DOHH2 (cell line): ENCODE results near the gene ZFPM1.

Source experiments
- H3F3A ChIP-seq: fragments of 200-600 bp; sonication (generic), shearing (Covaris generic); 2 replicates; pipeline ENCODE4 v1.6.0; 2016; ENCODE audit warnings: antibody characterized with exemption, mild to moderate bottlenecking; ENCODE audit not compliant: control insufficient read depth, insufficient read depth
- H3K27ac ChIP-seq: fragments of 200-600 bp; sonication (generic); 2 replicates; pipeline ENCODE4 v1.5.1; 2014; ENCODE audit warnings: low read depth, mild to moderate bottlenecking, low read length, moderate library complexity
- H3K27me3 ChIP-seq: fragments of 200-600 bp; sonication (generic); 2 replicates; pipeline ENCODE4 v1.6.1; 2014; ENCODE audit warnings: mild to moderate bottlenecking, low read length, mixed read lengths; ENCODE audit not compliant: control insufficient read depth
- H3K36me3 ChIP-seq: fragments of 200-600 bp; sonication (generic); 2 replicates; pipeline ENCODE4 v1.6.1; 2014; ENCODE audit warnings: mild to moderate bottlenecking, low read length, moderate library complexity, mixed read lengths; ENCODE audit not compliant: control insufficient read depth
- H3K4me1 ChIP-seq: fragments of 200-600 bp; sonication (generic); 2 replicates; pipeline ENCODE4 v1.6.1; 2014; ENCODE audit warnings: mild to moderate bottlenecking, low read length, mixed read lengths; ENCODE audit not compliant: control insufficient read depth
- H3K4me2 ChIP-seq: fragments of 200-600 bp; sonication (generic); 2 replicates; pipeline ENCODE4 v1.6.0; 2014; ENCODE audit warnings: mild to moderate bottlenecking, low read length, moderate library complexity
- H3K4me3 ChIP-seq: fragments of 200-600 bp; sonication (generic); 2 replicates; pipeline ENCODE4 v1.5.1; 2014; ENCODE audit warnings: mild to moderate bottlenecking, low read length, mixed read lengths
- H3K79me2 ChIP-seq: fragments of 200-600 bp; sonication (generic); 2 replicates; pipeline ENCODE4 v1.6.1; 2014; ENCODE audit warnings: mild to moderate bottlenecking, low read length, mixed read lengths; ENCODE audit not compliant: control insufficient read depth
- H3K9me2 ChIP-seq: fragments of 200-600 bp; sonication (generic); replicated peaks from 2 replicates; pipeline ENCODE4 v1.6.1; 2014; ENCODE audit warnings: mild to moderate bottlenecking, low read length, mixed read lengths; ENCODE audit not compliant: control insufficient read depth
- H3K9me3 ChIP-seq: fragments of 200-600 bp; sonication (generic); 2 replicates; pipeline ENCODE4 v1.6.1; 2014; ENCODE audit warnings: antibody characterized with exemption, low read length, mixed read lengths; ENCODE audit not compliant: control insufficient read depth, insufficient read depth
- H4K20me1 ChIP-seq: fragments of 200-600 bp; sonication (generic); 2 replicates; pipeline ENCODE4 v1.6.0; 2014; ENCODE audit warnings: low read depth, mild to moderate bottlenecking, antibody characterized with exemption, low read length, moderate library complexity; ENCODE audit not compliant: control insufficient read depth, insufficient read depth
- EZH2phosphoT487 ChIP-seq: fragments of 200-600 bp; sonication (generic); IDR thresholded peaks from 2 replicates; pipeline ENCODE4 v1.6.1; 2017; ENCODE audit warnings: borderline replicate concordance, mild to moderate bottlenecking, antibody characterized with exemption, low read length, moderate library complexity, mixed read lengths
- TF ChIP-seq, protein P1 (sequence below): fragments of 200-600 bp; sonication (generic); IDR thresholded peaks from one replicate; pipeline ENCODE4 v1.5.1; 2014; ENCODE audit warnings: antibody characterized with exemption, mild to moderate bottlenecking, low read depth, low read length; ENCODE audit not compliant: poor library complexity, severe bottlenecking

Gene ZFPM1

DNA sequence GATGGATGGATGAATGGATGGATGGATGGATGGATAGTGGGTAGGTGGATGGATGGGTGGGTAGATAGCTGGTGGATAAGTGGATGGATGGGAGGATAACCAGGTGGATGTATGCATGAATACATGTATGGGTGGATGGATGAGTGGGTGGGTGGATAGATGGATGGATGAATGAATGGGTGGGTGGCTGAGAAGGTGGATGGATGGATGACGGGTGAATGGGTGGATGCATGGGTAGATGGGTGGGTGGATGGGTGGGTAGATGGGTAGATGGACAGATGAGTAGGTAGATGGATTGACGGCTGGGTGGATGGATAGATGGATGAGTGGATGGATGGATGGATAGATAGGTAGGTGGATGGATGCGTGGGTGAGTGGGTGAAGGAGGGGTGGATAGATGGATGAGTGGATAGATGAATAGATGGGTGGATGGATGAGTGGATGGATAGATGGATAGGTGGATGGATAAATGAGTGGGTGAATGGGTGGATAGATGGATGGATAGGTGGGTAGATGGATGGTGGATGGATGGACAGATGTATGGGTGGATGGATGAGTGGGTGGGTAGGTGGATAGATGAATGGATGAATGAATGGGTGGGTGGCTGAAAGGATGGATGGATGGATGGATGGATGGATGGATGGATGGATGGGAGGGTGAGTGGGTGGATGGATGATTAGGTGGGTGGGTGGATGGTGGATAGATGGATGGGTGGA is 67.0 kb downstream of the ZFPM1 start:
- Histone ChIP-seq H3K4me2 (no peak overlapping the region), H3K4me1 (no peaks in the 10 kb centered on the region), H3K4me3 (no peak overlapping the region), H3K9me2 (no peaks in the 10 kb centered on the region), H3K9me3 (no peaks in the 10 kb centered on the region), H3K27me3 (no peaks in the 10 kb centered on the region), H3K36me3 (no peaks in the 10 kb centered on the region), H3F3A (no peaks in the 10 kb centered on the region), H3K27ac (no peak overlapping the region), H4K20me1 (no peaks in the 10 kb centered on the region), H3K79me2 (no peaks in the 10 kb centered on the region)
- TF ChIP-seq EZH2phosphoT487: no peak
- TF ChIP-seq, protein P1, sequence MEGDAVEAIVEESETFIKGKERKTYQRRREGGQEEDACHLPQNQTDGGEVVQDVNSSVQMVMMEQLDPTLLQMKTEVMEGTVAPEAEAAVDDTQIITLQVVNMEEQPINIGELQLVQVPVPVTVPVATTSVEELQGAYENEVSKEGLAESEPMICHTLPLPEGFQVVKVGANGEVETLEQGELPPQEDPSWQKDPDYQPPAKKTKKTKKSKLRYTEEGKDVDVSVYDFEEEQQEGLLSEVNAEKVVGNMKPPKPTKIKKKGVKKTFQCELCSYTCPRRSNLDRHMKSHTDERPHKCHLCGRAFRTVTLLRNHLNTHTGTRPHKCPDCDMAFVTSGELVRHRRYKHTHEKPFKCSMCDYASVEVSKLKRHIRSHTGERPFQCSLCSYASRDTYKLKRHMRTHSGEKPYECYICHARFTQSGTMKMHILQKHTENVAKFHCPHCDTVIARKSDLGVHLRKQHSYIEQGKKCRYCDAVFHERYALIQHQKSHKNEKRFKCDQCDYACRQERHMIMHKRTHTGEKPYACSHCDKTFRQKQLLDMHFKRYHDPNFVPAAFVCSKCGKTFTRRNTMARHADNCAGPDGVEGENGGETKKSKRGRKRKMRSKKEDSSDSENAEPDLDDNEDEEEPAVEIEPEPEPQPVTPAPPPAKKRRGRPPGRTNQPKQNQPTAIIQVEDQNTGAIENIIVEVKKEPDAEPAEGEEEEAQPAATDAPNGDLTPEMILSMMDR: no peak

DNA sequence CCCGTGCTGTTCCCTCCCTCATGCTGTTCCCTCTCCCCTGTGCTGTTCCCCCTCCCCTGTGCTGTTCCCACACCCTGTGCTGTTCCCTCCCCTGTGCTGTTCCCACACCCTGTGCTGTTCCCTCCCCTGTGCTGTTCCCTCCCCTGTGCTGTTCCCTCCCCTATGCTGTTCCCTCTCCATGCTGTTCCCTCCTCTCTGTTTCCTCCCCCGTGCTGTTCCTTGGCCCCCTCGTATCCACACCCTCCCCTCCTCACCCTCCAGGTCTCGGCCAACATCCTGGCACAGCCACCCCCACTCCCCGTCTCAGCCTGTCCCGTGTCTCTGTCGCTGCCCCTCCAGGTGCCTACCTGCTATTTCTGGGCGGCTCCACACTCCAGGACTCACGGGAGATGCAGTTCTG is 68.6 kb downstream of the ZFPM1 start:
- Histone ChIP-seq H3K9me2 (no peaks in the 10 kb centered on the region), H3K4me1 (no peaks in the 10 kb centered on the region), H4K20me1 (no peaks in the 10 kb centered on the region), H3F3A (no peaks in the 10 kb centered on the region), H3K27ac (no peak overlapping the region), H3K27me3 (no peaks in the 10 kb centered on the region), H3K4me2 (no peak overlapping the region), H3K36me3 (no peaks in the 10 kb centered on the region), H3K4me3 (no peak overlapping the region), H3K9me3 (no peaks in the 10 kb centered on the region), H3K79me2 (no peaks in the 10 kb centered on the region)
- no peak for TF ChIP-seq EZH2phosphoT487
- TF ChIP-seq, protein P1: no peak

DNA sequence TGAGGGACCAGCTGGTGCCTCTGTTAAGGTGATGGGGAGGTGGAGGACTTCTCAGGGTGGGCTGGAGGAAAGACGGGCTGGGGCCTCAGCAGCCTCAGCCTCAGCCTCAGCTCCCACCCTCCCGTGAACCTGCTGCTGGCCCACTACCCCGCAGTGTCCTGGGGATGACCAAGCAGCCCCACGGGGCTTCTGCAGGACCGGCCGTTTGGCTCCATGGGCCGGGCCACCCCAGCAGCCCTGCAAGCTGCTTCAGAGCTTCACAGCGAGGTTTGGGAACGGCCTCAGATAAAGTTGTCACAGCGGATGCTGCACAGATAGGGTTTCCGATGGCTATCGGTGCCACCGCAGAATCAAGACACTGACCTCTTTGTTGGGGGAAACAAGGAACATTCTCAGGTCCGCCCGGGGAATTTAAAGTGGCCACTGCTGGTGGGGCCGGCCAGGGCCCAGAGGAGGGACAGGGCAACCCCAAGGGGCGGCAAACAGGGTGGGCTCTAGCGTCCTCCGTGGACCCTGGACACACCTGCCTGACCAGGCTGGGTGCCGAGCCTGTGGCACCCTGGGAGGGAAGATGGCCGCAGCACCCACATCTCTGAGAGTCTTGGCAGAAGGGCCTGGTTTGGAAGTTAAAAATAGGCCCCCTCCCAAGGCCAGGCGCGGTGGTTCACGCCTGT is 69.3 kb downstream of the ZFPM1 start:
- Histone ChIP-seq H3K4me2 (no peak overlapping the region), H3K27me3 (no peaks in the 10 kb centered on the region), H3K4me3 (no peak overlapping the region), H4K20me1 (no peaks in the 10 kb centered on the region), H3K79me2 (no peaks in the 10 kb centered on the region), H3K9me3 (no peaks in the 10 kb centered on the region), H3F3A (no peaks in the 10 kb centered on the region), H3K4me1 (no peaks in the 10 kb centered on the region), H3K9me2 (no peaks in the 10 kb centered on the region), H3K36me3 (no peaks in the 10 kb centered on the region), H3K27ac (no peak overlapping the region)
- TF ChIP-seq, protein P1: no peak
- TF ChIP-seq EZH2phosphoT487: no peak
